GM12891 (cell line): ENCODE measurements around the gene ZNF594.

ENCODE experiments used
- POLR2A ChIP-seq: IDR thresholded peaks from 2 replicates; pipeline ENCODE4 v1.6.1; 2011; ENCODE audit warnings: low read depth, low read length, control low read depth
- POLR2AphosphoS5 ChIP-seq: IDR thresholded peaks from 2 replicates; pipeline ENCODE4 v1.6.1; 2011; ENCODE audit warnings: low read depth, low read length, control low read depth
- POU2F2 ChIP-seq: IDR thresholded peaks from 2 replicates; pipeline ENCODE4 v1.6.1; 2011; ENCODE audit warnings: low read depth, mild to moderate bottlenecking, control low read depth, low read length, moderate library complexity
- SPI1 ChIP-seq: IDR thresholded peaks from 2 replicates; pipeline ENCODE4 v1.6.1; 2011; ENCODE audit warnings: low read depth, low read length, control low read depth
- TAF1 ChIP-seq: IDR thresholded peaks from 2 replicates; pipeline ENCODE4 v1.6.1; 2011; ENCODE audit warnings: low read depth, low read length, control low read depth

- no peak for TF ChIP-seq POLR2A
- TF ChIP-seq SPI1 = peak; percentile 25; the same call in 1 of the 2 replicates
- no peak for TF ChIP-seq TAF1
- no peak for TF ChIP-seq POLR2AphosphoS5
- no peak for TF ChIP-seq POU2F2
Observed at GRCh38 chr17:5236938-5237540, 45.4 kb upstream of the ZNF594 start.
